GM12878 (cell line): ENCODE data around the gene SPTLC3. TPM values are rescaled to one million over a fixed set of nuclear protein-coding genes. Genes with fewer than 3 reads are reported as not detected.

ENCODE experiments used
- ATAC-seq: fragments of 200-7000 bp; cut with Tn5 transposase; 3 replicates; pipeline ENCODE4 v1.9.1; 2020; ENCODE audit warnings: mild to moderate bottlenecking, moderate library complexity
- BruUV-seq: library from RNA; stranded (reverse); fragments of 400-500 nt; replicated peaks from 2 replicates; lab custom pipeline; 2021; lab: Mats Ljungman, UMichigan
- CTCF ChIA-PET: fragments of 300-600 bp; sonication (Branson Sonifier 250); formaldehyde crosslinking; extraction: SDS; loops from one replicate; lab custom pipeline; 2021; ENCODE audit warnings: inconsistent platforms; lab: Yijun Ruan, JAX
- POLR2A ChIA-PET: fragments of 350-600 bp; formaldehyde crosslinking; extraction: SDS; loops from one replicate; lab custom pipeline; 2021; ENCODE audit warnings: inconsistent platforms; lab: Charles Lee
- RAD21 ChIA-PET: fragments of 300-600 bp; sonication (Branson Sonifier 250); formaldehyde crosslinking; loops from one replicate; lab custom pipeline; 2023; ENCODE audit warnings: antibody characterized with exemption; ENCODE audit not compliant: unreplicated experiment; lab: Charles Lee
- SMC1A ChIA-PET: fragments of 300-600 bp; sonication (Branson Sonifier 250); formaldehyde crosslinking; loops from one replicate; lab custom pipeline; 2023; ENCODE audit not compliant: unreplicated experiment, uncharacterized antibody; lab: Charles Lee
- DNase-seq: peaks from one replicate; pipeline ENCODE4 v3.0.0-alpha.2; 2011; ENCODE audit warnings: low read depth, low spot score
- FAIRE-seq: peaks from 3 replicates; lab custom pipeline; 2011; peaks lifted over from hg19 to GRCh38; lab: Jason Lieb, UNC
- H2AFZ ChIP-seq: 2 replicates; pipeline ENCODE4 v1.6.0; 2011; ENCODE audit warnings: low read depth, low read length, control low read depth; ENCODE audit not compliant: control insufficient read depth
- H3K27ac ChIP-seq: 2 replicates; pipeline ENCODE4 v1.5.1; 2011; ENCODE audit warnings: control low read depth; ENCODE audit not compliant: control insufficient read depth, insufficient read depth
- H3K27me3 ChIP-seq, 2 experiments: replicated peaks in 1 of 2; 2 replicates each; pipeline versions ENCODE4 v1.6.0 to v1.6.1; 2011; ENCODE audit warnings: low read length in 1 of 2; ENCODE audit not compliant: control insufficient read depth in 2 of 2, insufficient read depth in 2 of 2
- H3K36me3 ChIP-seq, 2 experiments: 2 replicates each; pipeline ENCODE4 v1.5.1; 2011; ENCODE audit warnings: low read length in 1 of 2; ENCODE audit not compliant: control insufficient read depth in 2 of 2, insufficient read depth in 2 of 2
- H3K4me1 ChIP-seq: 2 replicates; pipeline ENCODE4 v1.6.1; 2011; ENCODE audit warnings: mild to moderate bottlenecking, low read length, moderate library complexity, mixed read lengths; ENCODE audit not compliant: control insufficient read depth, insufficient read depth
- H3K4me2 ChIP-seq: 2 replicates; pipeline ENCODE4 v1.6.0; 2011; ENCODE audit warnings: control low read depth; ENCODE audit not compliant: control insufficient read depth, insufficient read depth
- H3K4me3 ChIP-seq: fragments of 200-600 bp; sonication (generic); 2 replicates; pipeline ENCODE4 v1.5.1; 2016
- H3K79me2 ChIP-seq: 2 replicates; pipeline ENCODE4 v1.6.0; 2011; ENCODE audit warnings: low read length; ENCODE audit not compliant: control insufficient read depth, insufficient read depth
- H3K9ac ChIP-seq: 2 replicates; pipeline ENCODE4 v1.8.0; 2011; ENCODE audit warnings: low read length, control low read depth, mixed read lengths; ENCODE audit not compliant: control insufficient read depth, insufficient read depth
- H3K9me3 ChIP-seq: replicated peaks from 3 replicates; pipeline ENCODE4 v1.5.1; 2011; ENCODE audit warnings: mild to moderate bottlenecking, low read length; ENCODE audit not compliant: control insufficient read depth, insufficient read depth
- H4K20me1 ChIP-seq: 2 replicates; pipeline ENCODE4 v1.6.0; 2011; ENCODE audit not compliant: control insufficient read depth, insufficient read depth
- FOS ChIP-seq: IDR thresholded peaks from 3 replicates; pipeline ENCODE4 v1.6.1; 2011; ENCODE audit warnings: borderline replicate concordance; ENCODE audit not compliant: insufficient read length; ENCODE audit errors: extremely low read depth
- POLR2AphosphoS2 ChIP-seq: IDR thresholded peaks from 2 replicates; pipeline ENCODE4 v1.6.1; 2011; ENCODE audit warnings: low read depth, mild to moderate bottlenecking, low read length, improper control_type of control experiment, moderate library complexity
- SREBF2 ChIP-seq: IDR thresholded peaks from 2 replicates; pipeline ENCODE4 v1.6.1; 2012; ENCODE audit warnings: mild to moderate bottlenecking, low read length
- WGBS: methylation state at CpG from one replicate; pipeline ENCODE4 v1.1.6; 2016; ENCODE audit warnings: low lambda C conversion rate; ENCODE audit not compliant: insufficient replicate concordance, insufficient coverage; ENCODE audit errors: missing lambda C conversion rate; 5-methylcytosine and 5-hydroxymethylcytosine counted together
- in situ Hi-C: fragments of 300-500 bp; cut with MboI; formaldehyde crosslinking; loops from 9 replicates; pipeline ENCODE4 v1.14.3; 2018; ENCODE audit warnings: mixed read lengths
- intact Hi-C: fragments of 100-400 bp; cut with micrococcal nuclease; formaldehyde crosslinking; loops from one replicate; pipeline ENCODE4 v1.14.2; 2022; ENCODE audit not compliant: unreplicated experiment
- polyA plus RNA-seq, 11 experiments: library from polyadenylated mRNA; depleted of rRNA in 4 of 11; unstranded in 6 of 11; stranded (reverse) in 5 of 11; fragments of >200 nt; fragmentation: Nextera tagmentation in 4 of 11; fragmentation: Illumina TruSeq in 1 of 11; extraction: Ambion mirVana in 4 of 11; extraction: Trizol in 1 of 11; gene quantifications; 1 replicate in 1 of 11; 2 replicates in 10 of 11; pipeline versions ENCODE4 v1.2.1 to v1.2.3, GENCODE V29; 2011 to 2016; ENCODE audit warnings: inconsistent platforms in 2 of 11, missing spikeins in 2 of 11, low read depth in 1 of 11
- total RNA-seq, 4 experiments: library from RNA; depleted of rRNA in 3 of 4; stranded (reverse); fragments of >200 nt in 3 of 4; fragmentation: Illumina TruSeq in 1 of 4; extraction: Trizol in 1 of 4; gene quantifications; 2 replicates each; pipeline versions ENCODE4 v1.2.1 to v1.2.3, GENCODE V29; 2013 to 2021
- TF ChIP-seq, protein P1 (sequence below): fragments of 450-650 bp; IDR thresholded peaks from 2 replicates; pipeline ENCODE4 v1.6.1; 2016; ENCODE audit warnings: mild to moderate bottlenecking

The SPTLC3 gene
- total and polyA plus RNA-seq, 10 of the 15 experiments (the other 5 are each of a cell fraction or from before 2014, with no cell fraction given), result 0.04 to 0.29 (median 0.06) TPM; not detected in 7

DNA sequence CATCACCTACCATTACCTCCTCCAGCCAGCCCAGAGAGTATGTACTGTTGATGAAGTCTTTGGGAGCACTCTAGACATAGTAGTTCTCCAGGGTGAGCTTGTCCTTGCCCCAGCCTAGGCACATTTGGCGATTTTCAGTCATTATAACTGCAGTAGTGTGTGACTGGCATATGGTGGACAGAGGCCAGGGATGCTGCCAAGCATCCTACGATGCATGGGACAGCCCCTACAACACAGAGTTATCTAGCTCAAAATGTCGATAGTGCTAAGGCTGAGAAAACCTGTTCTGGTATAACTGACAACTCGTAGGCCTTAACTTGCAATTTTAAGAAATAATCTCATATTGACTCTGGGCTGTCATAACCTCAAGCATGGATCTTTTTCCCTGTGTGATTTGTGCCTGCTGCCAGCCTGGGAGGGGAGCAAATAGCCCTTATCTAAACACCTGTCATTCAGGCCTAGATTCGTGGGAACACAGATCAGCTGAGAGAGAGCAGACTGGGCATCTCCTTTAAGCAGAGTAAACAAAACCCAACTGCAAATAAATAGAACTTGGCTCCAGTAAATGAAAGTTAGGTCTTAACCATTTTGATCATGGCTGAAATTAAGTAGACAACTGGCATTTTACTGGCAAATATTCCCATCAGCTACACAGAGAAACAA lies 102.6 kb downstream of the SPTLC3 start:
- Histone ChIP-seq H3K4me1 (no peaks in the 10 kb centered on the region), H3K27me3 (no peaks in the 10 kb centered on the region; a peak in 1 of 4 replicates), H3K27ac (no peak overlapping the region), H4K20me1 (no peaks in the 10 kb centered on the region), H3K36me3 (no peaks in the 10 kb centered on the region), H2AFZ (no peak overlapping the region), H3K79me2 (no peaks in the 10 kb centered on the region), H3K4me3 (no peak overlapping the region), H3K4me2 (no peak overlapping the region), H3K9me3 (no peaks in the 10 kb centered on the region), H3K9ac (no peak overlapping the region)
- in situ Hi-C loops, result loop anchor here (10.0 kb wide), 2 partner anchors 183 to 1427 kb away; no protein-coding TSS in a partner anchor
- no TSS peak for BruUV-seq
- DNase-seq (no peak), ATAC-seq (no peak), FAIRE-seq (no peak)
- CTCF ChIA-PET, result interaction anchor here (0.9 to 5.0 kb wide), 4 partner anchors 78 to 200 kb away, joined by 3 to 37 read pairs (median 4); no protein-coding TSS in a partner anchor
- intact Hi-C loops, result loop anchor here (10.0 kb wide), 2 partner anchors 333 to 943 kb away; no protein-coding TSS in a partner anchor
- POLR2A ChIA-PET, result no interaction called here
- SMC1A ChIA-PET, result interaction anchor here (0.9 to 2.9 kb wide), 4 partner anchors 11 to 435 kb away, joined by 3 to 9 read pairs (median 3); no protein-coding TSS in a partner anchor
- TF ChIP-seq FOS, result no peak
- TF ChIP-seq POLR2AphosphoS2, result no peak
- TF ChIP-seq SREBF2, result no peak
- TF ChIP-seq, protein P1, sequence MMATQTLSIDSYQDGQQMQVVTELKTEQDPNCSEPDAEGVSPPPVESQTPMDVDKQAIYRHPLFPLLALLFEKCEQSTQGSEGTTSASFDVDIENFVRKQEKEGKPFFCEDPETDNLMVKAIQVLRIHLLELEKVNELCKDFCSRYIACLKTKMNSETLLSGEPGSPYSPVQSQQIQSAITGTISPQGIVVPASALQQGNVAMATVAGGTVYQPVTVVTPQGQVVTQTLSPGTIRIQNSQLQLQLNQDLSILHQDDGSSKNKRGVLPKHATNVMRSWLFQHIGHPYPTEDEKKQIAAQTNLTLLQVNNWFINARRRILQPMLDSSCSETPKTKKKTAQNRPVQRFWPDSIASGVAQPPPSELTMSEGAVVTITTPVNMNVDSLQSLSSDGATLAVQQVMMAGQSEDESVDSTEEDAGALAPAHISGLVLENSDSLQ, result no peak
- RAD21 ChIA-PET, result interaction anchor here (1.1 to 1.5 kb wide), 2 partner anchors 10 to 186 kb away, joined by 3 to 4 read pairs; no protein-coding TSS in a partner anchor
- 8% methylated on average over 5 of the region's 5 CpGs for WGBS
